Coronary artery (tissue), 2 donors: ENCODE measurements around the gene SPEM2.

Source experiments
- DNase-seq: peaks from one replicate; pipeline ENCODE4 v3.0.0-alpha.2; 2017; ENCODE audit warnings: low spot score
- H3K27ac ChIP-seq, 2 donors: fragments of 200-600 bp; sonication (generic); one replicate each; pipeline ENCODE4 v1.5.1; 2016 to 2019
- H3K4me3 ChIP-seq: fragments of 200-600 bp; sonication (generic); 2 replicates; pipeline ENCODE4 v1.5.1; 2016; ENCODE audit warnings: mild to moderate bottlenecking, moderate library complexity
- TF ChIP-seq, protein P1 (sequence below): fragments of 200-600 bp; sonication (generic); IDR thresholded peaks from one replicate; pipeline ENCODE4 v1.5.1; 2019; ENCODE audit warnings: antibody characterized with exemption

SPEM2 gene

DNA sequence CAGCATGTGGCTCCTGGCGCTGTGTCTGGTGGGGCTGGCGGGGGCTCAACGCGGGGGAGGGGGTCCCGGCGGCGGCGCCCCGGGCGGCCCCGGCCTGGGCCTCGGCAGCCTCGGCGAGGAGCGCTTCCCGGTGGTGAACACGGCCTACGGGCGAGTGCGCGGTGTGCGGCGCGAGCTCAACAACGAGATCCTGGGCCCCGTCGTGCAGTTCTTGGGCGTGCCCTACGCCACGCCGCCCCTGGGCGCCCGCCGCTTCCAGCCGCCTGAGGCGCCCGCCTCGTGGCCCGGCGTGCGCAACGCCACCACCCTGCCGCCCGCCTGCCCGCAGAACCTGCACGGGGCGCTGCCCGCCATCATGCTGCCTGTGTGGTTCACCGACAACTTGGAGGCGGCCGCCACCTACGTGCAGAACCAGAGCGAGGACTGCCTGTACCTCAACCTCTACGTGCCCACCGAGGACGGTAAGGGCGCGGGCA, 17.1 kb upstream of the SPEM2 start:
- Histone ChIP-seq H3K4me3 (no peak overlapping the region), H3K27ac (no peak overlapping the region)
- TF ChIP-seq, protein P1, sequence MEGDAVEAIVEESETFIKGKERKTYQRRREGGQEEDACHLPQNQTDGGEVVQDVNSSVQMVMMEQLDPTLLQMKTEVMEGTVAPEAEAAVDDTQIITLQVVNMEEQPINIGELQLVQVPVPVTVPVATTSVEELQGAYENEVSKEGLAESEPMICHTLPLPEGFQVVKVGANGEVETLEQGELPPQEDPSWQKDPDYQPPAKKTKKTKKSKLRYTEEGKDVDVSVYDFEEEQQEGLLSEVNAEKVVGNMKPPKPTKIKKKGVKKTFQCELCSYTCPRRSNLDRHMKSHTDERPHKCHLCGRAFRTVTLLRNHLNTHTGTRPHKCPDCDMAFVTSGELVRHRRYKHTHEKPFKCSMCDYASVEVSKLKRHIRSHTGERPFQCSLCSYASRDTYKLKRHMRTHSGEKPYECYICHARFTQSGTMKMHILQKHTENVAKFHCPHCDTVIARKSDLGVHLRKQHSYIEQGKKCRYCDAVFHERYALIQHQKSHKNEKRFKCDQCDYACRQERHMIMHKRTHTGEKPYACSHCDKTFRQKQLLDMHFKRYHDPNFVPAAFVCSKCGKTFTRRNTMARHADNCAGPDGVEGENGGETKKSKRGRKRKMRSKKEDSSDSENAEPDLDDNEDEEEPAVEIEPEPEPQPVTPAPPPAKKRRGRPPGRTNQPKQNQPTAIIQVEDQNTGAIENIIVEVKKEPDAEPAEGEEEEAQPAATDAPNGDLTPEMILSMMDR: no peak
- DNase-seq: no peak

DNA sequence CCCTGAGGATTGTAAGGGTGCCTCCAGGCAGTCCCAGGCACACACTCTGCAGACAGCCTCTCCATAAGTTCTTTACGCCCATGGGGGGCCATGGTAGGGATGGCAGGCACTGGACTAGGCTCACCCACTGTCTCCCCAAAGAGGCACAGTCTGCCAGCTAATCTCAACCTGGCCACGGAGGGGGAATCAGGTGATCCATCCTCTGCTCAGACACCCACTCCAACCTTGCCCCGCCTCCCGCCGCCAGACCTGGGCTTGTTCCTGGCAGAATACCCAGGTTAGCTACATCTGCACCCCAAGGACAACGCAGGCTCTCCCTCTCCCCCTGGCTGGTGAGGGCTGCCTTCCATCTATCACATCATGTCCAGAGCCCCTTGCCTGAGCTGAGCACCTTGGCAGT, 16.6 kb upstream of the SPEM2 start:
- no peak overlapping the region for H3K27ac ChIP-seq
- TF ChIP-seq, protein P1: no peak
- DNase-seq: no peak

DNA sequence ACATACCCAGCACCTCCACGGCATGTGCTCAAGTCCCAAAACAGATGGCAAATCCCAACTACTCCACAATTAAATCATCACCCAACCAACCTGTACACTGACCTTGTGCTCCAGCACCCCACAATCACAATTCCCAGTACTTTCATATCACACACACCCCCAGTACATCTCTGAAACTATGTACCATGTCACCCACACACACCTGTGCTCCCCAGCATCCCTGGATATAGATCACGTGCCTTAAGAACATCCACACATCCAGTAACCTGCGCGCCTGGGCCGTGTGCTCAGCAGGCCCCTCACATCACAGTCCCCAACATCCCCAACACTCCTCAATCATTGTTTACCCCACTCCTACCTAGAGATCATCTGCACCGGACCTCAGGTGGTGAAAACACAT, 15.7 kb upstream of the SPEM2 start:
- no peak overlapping the region for H3K27ac ChIP-seq
- TF ChIP-seq, protein P1: no peak
- no peak overlapping the region for H3K4me3 ChIP-seq
- no peak for DNase-seq

More for the DNA sequence above, 16.6 kb upstream of the SPEM2 start:
- no peak overlapping the region for H3K4me3 ChIP-seq

DNA sequence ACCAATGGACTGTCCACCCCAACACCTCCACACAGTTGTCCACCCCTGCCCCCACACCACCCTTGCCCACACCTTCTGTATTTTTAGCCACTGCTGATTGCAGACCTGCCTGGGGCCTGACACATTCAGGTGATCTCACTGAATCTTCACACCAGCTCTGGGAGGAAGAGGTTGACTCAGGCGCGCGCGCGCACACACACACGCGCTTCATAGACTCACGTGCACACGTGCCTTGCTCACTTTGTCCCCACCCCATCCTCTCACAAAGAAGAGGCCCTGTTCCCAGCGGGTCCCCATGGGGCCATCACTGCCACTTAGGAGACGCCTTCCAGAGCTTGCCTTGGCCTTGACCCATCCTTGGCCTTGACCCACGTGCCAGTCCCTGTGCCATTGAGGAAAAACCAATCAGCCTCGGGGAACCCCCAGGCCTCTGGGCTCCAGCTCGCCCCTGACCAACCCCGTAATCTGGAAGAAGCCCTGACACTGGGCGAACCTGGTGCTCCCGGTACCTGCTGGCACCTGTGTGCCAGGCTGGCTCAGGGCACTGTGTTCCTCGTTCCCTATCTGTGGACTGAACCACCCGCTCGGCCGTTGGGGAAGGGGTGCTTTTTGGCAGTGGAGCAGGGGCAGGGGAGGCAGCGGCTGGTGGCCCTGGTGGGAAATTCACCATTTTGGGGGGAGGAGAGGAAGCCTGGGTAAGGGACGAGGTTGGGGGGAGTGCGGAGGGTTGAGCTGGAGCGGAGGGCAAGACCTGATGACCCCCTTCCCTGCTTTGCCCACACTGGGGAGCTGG, 14.6 kb upstream of the SPEM2 start:
- Histone ChIP-seq H3K4me3 (no peak overlapping the region), H3K27ac (no peak overlapping the region)
- TF ChIP-seq, protein P1: no peak
- no peak for DNase-seq

DNA sequence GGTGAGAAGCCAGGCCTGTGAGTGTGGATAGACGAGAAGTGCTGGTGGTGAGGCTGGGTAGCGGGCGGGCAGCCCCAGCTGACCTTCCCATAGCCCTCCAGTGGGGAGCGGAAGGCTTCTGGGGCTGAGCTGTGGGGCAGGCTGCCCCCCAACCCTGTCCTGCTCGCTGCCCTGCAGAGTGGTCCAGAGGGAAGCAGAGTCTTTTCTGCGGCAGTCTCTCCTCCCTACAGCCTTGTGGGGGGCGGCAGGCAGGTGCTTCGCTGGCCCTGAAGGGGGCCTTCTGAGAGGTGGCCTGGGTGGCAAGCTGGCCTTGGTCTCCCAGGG, 14.0 kb upstream of the SPEM2 start:
- TF ChIP-seq, protein P1: no peak
- no peak overlapping the region for H3K4me3 ChIP-seq
- H3K27ac ChIP-seq: no peak overlapping the region
- DNase-seq: no peak

DNA sequence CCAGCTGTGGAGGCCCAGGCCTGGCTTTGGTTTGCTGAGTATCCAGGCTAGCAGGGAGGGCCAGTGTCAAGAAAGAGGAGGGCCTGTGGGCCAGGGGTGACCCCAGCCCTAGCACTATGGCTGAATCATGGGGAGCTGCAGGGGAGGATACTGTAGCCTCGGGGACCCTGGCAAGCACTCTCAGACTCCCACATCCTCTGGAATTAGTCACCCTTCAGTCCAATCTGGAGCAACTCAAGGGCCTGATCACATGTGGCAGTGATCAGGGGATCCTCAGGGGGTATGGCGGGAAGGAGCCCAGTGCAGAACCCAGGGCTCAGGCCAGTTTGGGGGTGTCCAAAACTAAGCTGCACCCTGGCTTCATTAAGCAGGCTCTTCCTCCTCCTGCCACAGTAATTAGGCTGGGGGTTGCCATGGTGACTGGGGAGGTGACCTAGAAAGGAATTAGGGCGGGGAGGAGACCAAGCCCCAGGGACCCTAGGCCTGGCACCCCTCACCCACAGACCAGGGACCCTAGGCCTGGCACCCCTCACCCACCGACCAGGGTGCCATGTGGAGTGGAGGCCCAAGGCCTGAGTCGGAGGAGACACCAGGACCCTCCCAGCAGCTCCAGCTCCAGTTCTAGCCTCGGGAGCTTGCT, 11.9 kb upstream of the SPEM2 start:
- H3K27ac ChIP-seq: peak overlapping the region in 1 of 2 donors; percentile 16
- TF ChIP-seq, protein P1: no peak
- DNase-seq: no peak

DNA sequence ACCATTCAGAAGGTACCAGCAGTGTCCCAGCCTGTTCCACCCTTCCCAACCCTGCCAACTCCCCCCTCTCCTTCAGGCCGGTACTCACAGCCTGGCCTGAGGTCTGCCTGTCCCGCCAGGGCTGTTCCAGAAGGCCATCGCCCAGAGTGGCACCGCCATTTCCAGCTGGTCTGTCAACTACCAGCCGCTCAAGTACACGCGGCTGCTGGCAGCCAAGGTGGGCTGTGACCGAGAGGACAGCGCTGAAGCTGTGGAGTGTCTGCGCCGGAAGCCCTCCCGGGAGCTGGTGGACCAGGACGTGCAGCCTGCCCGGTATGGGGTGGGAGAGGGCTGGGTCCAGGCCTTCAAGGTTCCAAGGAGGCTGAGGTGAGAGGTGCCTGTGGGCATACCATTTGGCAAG, 10.6 kb upstream of the SPEM2 start:
- no peak overlapping the region for H3K4me3 ChIP-seq
- DNase-seq: no peak
- TF ChIP-seq, protein P1: no peak
- no peak overlapping the region for H3K27ac ChIP-seq

More for the DNA sequence above, 11.9 kb upstream of the SPEM2 start:
- H3K4me3 ChIP-seq: no peak overlapping the region
